Mesodermal cell (in vitro differentiated cells): ENCODE results near the gene SDCCAG8.

Experiments
- H3K27ac ChIP-seq: 2 replicates; pipeline ENCODE4 v1.7.0; 2013; ENCODE audit warnings: mild to moderate bottlenecking, low read depth, low read length, moderate library complexity; ENCODE audit not compliant: severe bottlenecking
- H3K36me3 ChIP-seq: 2 replicates; pipeline ENCODE4 v1.7.1; 2013; ENCODE audit warnings: mild to moderate bottlenecking, low read length, moderate library complexity; ENCODE audit not compliant: control insufficient read depth, insufficient read depth
- H3K4me1 ChIP-seq: one replicate; pipeline ENCODE4 v1.7.1; 2013; ENCODE audit warnings: mild to moderate bottlenecking, low read length; ENCODE audit not compliant: insufficient read depth, control insufficient read depth, poor library complexity, severe bottlenecking
- H3K4me3 ChIP-seq: 2 replicates; pipeline ENCODE4 v1.7.0; 2013; ENCODE audit warnings: low read length, control low read depth, mild to moderate bottlenecking; ENCODE audit not compliant: insufficient read depth, poor library complexity, severe bottlenecking; ENCODE audit errors: extremely low read depth
- H3K9me3 ChIP-seq: 2 replicates; pipeline ENCODE4 v1.7.1; 2013; ENCODE audit warnings: mild to moderate bottlenecking, low read length, moderate library complexity; ENCODE audit not compliant: control insufficient read depth
- WGBS, 2 experiments: methylation state at CpG; one replicate each; pipeline ENCODE4 v1.1.5; 2013; ENCODE audit warnings: missing lambda C conversion rate in 2 of 2; ENCODE audit not compliant: insufficient coverage in 2 of 2; 5-methylcytosine and 5-hydroxymethylcytosine counted together

The SDCCAG8 gene

GRCh38 chr1:243483952-243484351 lies 228.1 kb downstream of the SDCCAG8 start:
- H3K4me1 ChIP-seq: peaks cover 15% of the 10 kb centered on the region
- peaks cover 4% of the 10 kb centered on the region for H3K36me3 ChIP-seq
- WGBS, 2 experiments: 93% methylated on average over 14 to 16 of the region's 16 CpGs
- no peaks in the 10 kb centered on the region for H3K9me3 ChIP-seq
- H3K4me3 ChIP-seq: no peak overlapping the region
- H3K27ac ChIP-seq: no peak overlapping the region

GRCh38 chr1:243487036-243487648 lies 231.3 kb downstream of the SDCCAG8 start:
- 88 to 92% methylated on average over 6 to 11 of the region's 15 CpGs for WGBS, 2 experiments
- peaks cover 19% of the 10 kb centered on the region for H3K36me3 ChIP-seq
- H3K4me1 ChIP-seq: peaks cover 7% of the 10 kb centered on the region
- no peak overlapping the region for H3K4me3 ChIP-seq
- H3K9me3 ChIP-seq: no peaks in the 10 kb centered on the region
- no peak overlapping the region for H3K27ac ChIP-seq

GRCh38 chr1:243487649-243488227 lies 231.9 kb downstream of the SDCCAG8 start:
- no peaks in the 10 kb centered on the region for H3K9me3 ChIP-seq
- no peak overlapping the region for H3K4me3 ChIP-seq
- H3K36me3 ChIP-seq: peaks cover 19% of the 10 kb centered on the region
- H3K27ac ChIP-seq: peak overlapping the region; percentile 41
- 96 to 97% methylated on average over 30 to 35 of the region's 40 CpGs for WGBS, 2 experiments
- H3K4me1 ChIP-seq: peaks cover 2% of the 10 kb centered on the region

GRCh38 chr1:243488459-243489157 lies 232.8 kb downstream of the SDCCAG8 start:
- peaks cover 19% of the 10 kb centered on the region for H3K36me3 ChIP-seq
- WGBS, 2 experiments: 93 to 94% methylated on average over 18 to 19 of the region's 20 CpGs
- no peak overlapping the region for H3K4me3 ChIP-seq
- peak overlapping the region; percentile 49 for H3K27ac ChIP-seq
- no peaks in the 10 kb centered on the region for H3K4me1 ChIP-seq
- H3K9me3 ChIP-seq: no peaks in the 10 kb centered on the region

GRCh38 chr1:243489158-243489527 lies 233.3 kb downstream of the SDCCAG8 start:
- H3K27ac ChIP-seq: no peak overlapping the region
- no peak overlapping the region for H3K4me3 ChIP-seq
- H3K9me3 ChIP-seq: no peaks in the 10 kb centered on the region
- WGBS, 2 experiments: 94 to 96% methylated on average over 7 to 24 of the region's 24 CpGs
- H3K36me3 ChIP-seq: peaks cover 19% of the 10 kb centered on the region
- H3K4me1 ChIP-seq: no peaks in the 10 kb centered on the region

GRCh38 chr1:243489681-243490546 lies 234.1 kb downstream of the SDCCAG8 start:
- WGBS, 2 experiments: 69 to 71% methylated on average over 20 of the region's 21 CpGs
- H3K9me3 ChIP-seq: no peaks in the 10 kb centered on the region
- H3K36me3 ChIP-seq: peaks cover 19% of the 10 kb centered on the region
- H3K4me3 ChIP-seq: no peak overlapping the region
- no peak overlapping the region for H3K27ac ChIP-seq
- no peaks in the 10 kb centered on the region for H3K4me1 ChIP-seq

GRCh38 chr1:243490748-243491686 lies 235.2 kb downstream of the SDCCAG8 start:
- no peak overlapping the region for H3K4me3 ChIP-seq
- peaks cover 24% of the 10 kb centered on the region for H3K36me3 ChIP-seq
- H3K4me1 ChIP-seq: no peaks in the 10 kb centered on the region
- H3K27ac ChIP-seq: no peak overlapping the region
- 65 to 66% methylated on average over 7 of the region's 8 CpGs for WGBS, 2 experiments
- no peaks in the 10 kb centered on the region for H3K9me3 ChIP-seq

- Histone ChIP-seq H3K36me3 (peaks cover 26% of the 10 kb centered on the region), H3K4me1 (no peaks in the 10 kb centered on the region), H3K27ac (no peak overlapping the region), H3K9me3 (no peaks in the 10 kb centered on the region), H3K4me3 (no peak overlapping the region)
- WGBS, 2 experiments: 81 to 90% methylated on average over 2 to 3 of the region's 14 CpGs
Observed at GRCh38 chr1:243493156-243494129, 237.6 kb downstream of the SDCCAG8 start.

- 93 to 95% methylated on average over 14 to 15 of the region's 15 CpGs for WGBS, 2 experiments
- Histone ChIP-seq H3K9me3 (no peaks in the 10 kb centered on the region), H3K4me3 (no peak overlapping the region), H3K4me1 (no peaks in the 10 kb centered on the region), H3K36me3 (peaks cover 30% of the 10 kb centered on the region), H3K27ac (no peak overlapping the region)
Observed at GRCh38 chr1:243494741-243495431, 239.0 kb downstream of the SDCCAG8 start.
